Esophagus squamous epithelium (tissue), 5 donors: ENCODE results near the gene IL1B. TPM values are rescaled to one million over a fixed set of nuclear protein-coding genes. Genes with fewer than 3 reads are reported as not detected.

Experiments used
- DNase-seq: peaks from one replicate; lab custom pipeline; 2025; lab: John Stamatoyannopoulos, UW
- H3K27ac ChIP-seq, 4 donors: fragments of 200-600 bp; sonication (generic); one replicate each; pipeline ENCODE4 v1.5.1; 2016 to 2019; ENCODE audit warnings: mild to moderate bottlenecking in 1 of 4
- H3K27me3 ChIP-seq, 4 donors: fragments of 200-600 bp; sonication (generic); 1 replicate in 3 of 4; 2 replicates in 1 of 4; pipeline versions ENCODE4 v1.5.1 to v1.6.0; 2017 to 2021; ENCODE audit warnings: antibody characterized with exemption in 1 of 4
- H3K36me3 ChIP-seq, 3 donors: fragments of 200-600 bp; sonication (generic); one replicate each; pipeline ENCODE4 v1.5.1; 2016 to 2019
- H3K4me1 ChIP-seq, 3 donors: fragments of 200-600 bp; sonication (generic); one replicate each; pipeline ENCODE4 v1.5.1; 2017 to 2019
- H3K4me3 ChIP-seq, 4 donors: fragments of 200-600 bp; sonication (generic); 1 replicate in 3 of 4; 2 replicates in 1 of 4; pipeline ENCODE4 v1.5.1; 2016 to 2019; ENCODE audit warnings: mild to moderate bottlenecking in 2 of 4, moderate library complexity in 1 of 4
- H3K9me3 ChIP-seq, 3 donors: fragments of 200-600 bp; sonication (generic); one replicate each; pipeline ENCODE4 v1.5.1; 2016 to 2019
- POLR2A ChIP-seq, 4 donors: fragments of 450-650 bp; IDR thresholded peaks; one replicate each; pipeline ENCODE4 v1.6.1; 2017; ENCODE audit warnings: antibody characterized with exemption in 4 of 4, mild to moderate bottlenecking in 4 of 4, moderate library complexity in 3 of 4
- WGBS, 2 donors: methylation state at CpG; one replicate each; pipeline ENCODE4 v1.1.5; 2018; 5-methylcytosine and 5-hydroxymethylcytosine counted together
- intact Hi-C: fragments of 100-400 bp; cut with DNase I; formaldehyde crosslinking; loops from one replicate; pipeline ENCODE4 v1.15.0; 2022
- total RNA-seq, 4 donors: library from RNA; depleted of rRNA; stranded (reverse); fragments of >200 nt; gene quantifications; one replicate each; pipeline ENCODE4 v1.1.0, GENCODE V29; 2016
- TF ChIP-seq, protein P1 (sequence below), 6 experiments: fragments of 450-650 bp in 4 of 6; fragments of 200-600 bp in 2 of 6; sonication (generic) in 2 of 6; IDR thresholded peaks; one replicate each; pipeline ENCODE4 v1.5.1; 2016 to 2019; ENCODE audit warnings: antibody characterized with exemption in 6 of 6, mild to moderate bottlenecking in 4 of 6, moderate library complexity in 4 of 6
- donor health status: DM: yes; HTN: yes; CAD: no.

IL1B gene
- total RNA-seq, 4 donors from 2014 or later, result 1.3 to 16.5 (median 4.4) TPM

DNA sequence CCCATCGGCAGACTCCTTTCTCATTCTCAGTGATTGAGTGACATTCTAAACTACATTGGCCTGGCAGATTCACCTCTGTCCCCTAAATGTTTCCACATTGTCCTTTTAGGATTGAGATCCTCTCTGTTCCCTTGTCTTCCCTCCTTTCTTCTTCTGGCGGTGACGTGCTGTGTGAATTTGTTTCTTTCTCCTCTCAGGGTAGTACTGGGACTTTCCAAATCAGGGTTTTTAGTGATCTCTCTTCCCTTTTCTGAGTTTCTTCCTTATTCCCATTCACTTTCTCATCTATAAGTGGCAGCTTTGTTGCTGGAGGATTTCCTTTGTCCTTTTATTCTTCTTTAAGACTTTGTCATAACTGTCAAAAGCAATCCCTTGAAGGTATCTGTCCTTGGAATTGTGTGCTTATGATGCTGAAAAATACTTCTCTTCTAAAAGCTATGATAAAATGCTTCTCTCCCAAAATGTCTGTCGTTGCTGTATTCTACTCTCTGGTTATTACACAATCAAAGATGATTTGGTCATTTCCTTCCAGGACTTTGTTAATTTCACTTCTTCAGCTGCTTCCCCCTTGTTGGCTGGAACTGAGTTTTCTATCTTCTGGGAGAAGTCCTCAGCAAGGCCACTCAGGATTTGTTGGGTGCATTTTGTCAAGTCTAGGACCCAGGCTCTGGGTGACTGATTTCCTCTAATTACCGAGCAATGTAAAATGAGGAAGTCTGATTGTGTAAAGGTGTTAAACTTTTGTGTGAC lies 4.9 kb upstream of the IL1B start:
- TF ChIP-seq, protein P1, sequence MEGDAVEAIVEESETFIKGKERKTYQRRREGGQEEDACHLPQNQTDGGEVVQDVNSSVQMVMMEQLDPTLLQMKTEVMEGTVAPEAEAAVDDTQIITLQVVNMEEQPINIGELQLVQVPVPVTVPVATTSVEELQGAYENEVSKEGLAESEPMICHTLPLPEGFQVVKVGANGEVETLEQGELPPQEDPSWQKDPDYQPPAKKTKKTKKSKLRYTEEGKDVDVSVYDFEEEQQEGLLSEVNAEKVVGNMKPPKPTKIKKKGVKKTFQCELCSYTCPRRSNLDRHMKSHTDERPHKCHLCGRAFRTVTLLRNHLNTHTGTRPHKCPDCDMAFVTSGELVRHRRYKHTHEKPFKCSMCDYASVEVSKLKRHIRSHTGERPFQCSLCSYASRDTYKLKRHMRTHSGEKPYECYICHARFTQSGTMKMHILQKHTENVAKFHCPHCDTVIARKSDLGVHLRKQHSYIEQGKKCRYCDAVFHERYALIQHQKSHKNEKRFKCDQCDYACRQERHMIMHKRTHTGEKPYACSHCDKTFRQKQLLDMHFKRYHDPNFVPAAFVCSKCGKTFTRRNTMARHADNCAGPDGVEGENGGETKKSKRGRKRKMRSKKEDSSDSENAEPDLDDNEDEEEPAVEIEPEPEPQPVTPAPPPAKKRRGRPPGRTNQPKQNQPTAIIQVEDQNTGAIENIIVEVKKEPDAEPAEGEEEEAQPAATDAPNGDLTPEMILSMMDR (IDR thresholded peaks at IDR 0.05), result no peak
- TF ChIP-seq POLR2A (IDR thresholded peaks at IDR 0.05), result no peak
- H3K9me3 ChIP-seq, result no peaks in the 10 kb centered on the region
- no peaks in the 10 kb centered on the region for H3K27me3 ChIP-seq
- DNase-seq, result no peak
- peak overlapping the region in 2 of 4 donors; percentile 14 to 38 for H3K27ac ChIP-seq
- intact Hi-C loops, result no loop called here
- H3K4me1 ChIP-seq, result peaks cover 0 to 8% (median 0%) of the 10 kb centered on the region in 3 donors
- 69 to 77% methylated on average over 5 of the region's 5 CpGs for WGBS, 2 donors
- H3K36me3 ChIP-seq, result no peaks in the 10 kb centered on the region
- H3K4me3 ChIP-seq, result no peak overlapping the region

DNA sequence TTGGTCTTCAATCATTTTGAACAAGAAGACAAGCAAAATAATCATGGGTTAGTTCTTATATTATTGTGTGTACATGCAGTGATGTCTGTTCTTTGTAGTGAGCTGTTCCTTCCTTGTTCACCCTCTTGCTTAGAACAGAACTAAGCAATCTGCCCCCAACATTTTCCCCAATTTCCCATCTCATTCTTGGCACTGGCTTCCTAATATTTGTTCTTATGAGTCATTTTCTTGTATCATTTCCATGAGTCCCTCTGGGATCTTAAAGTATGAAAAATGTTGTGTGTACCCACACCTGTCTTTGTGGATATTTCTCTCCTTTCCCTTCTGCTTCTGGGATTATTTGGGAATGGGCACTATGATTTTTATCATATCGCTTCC lies 3.5 kb upstream of the IL1B start:
- H3K9me3 ChIP-seq, result no peaks in the 10 kb centered on the region
- no peak overlapping the region for H3K27ac ChIP-seq
- H3K4me3 ChIP-seq, result no peak overlapping the region
- TF ChIP-seq, protein P1 (IDR thresholded peaks at IDR 0.05), result no peak
- TF ChIP-seq POLR2A (IDR thresholded peaks at IDR 0.05), result no peak
- no peak for DNase-seq
- peaks cover 0 to 20% (median 0%) of the 10 kb centered on the region in 3 donors for H3K4me1 ChIP-seq
- no peaks in the 10 kb centered on the region for H3K27me3 ChIP-seq
- no peaks in the 10 kb centered on the region for H3K36me3 ChIP-seq
- intact Hi-C loops, result no loop called here
- 93 to 100% methylated on average over 1 of the region's 1 CpG for WGBS, 2 donors

DNA sequence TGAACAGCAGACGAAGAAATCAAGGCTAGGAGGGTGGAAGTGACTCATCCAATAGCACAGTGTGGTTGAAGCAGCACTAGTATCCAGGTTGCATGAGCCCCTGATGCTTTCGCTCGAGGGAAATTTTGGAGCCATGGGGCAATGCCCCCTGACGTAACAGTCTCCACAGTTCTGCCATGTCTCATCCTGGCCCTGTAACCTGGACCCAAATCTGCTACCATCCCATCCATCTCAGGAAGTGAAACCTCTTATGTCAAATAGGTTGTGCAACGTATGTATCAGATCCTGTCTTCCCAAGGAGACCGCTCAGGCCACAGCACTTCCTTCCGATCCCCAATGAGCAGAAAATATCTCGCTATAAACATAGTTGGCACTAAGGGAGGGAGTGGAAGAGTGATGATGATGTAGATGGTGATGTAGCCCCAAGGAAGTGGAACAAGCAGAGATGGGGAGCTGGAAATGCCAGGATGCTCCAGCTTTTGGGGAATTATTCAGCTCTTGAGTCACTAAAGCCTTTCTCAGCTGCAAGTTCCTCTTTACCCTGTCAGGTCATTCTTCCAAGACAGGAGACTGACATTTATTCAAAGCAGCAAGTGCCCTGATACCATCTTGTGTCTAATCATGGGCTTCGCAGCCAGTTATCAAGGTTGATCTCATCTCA lies 3.0 kb upstream of the IL1B start:
- WGBS, 2 donors, result 76 to 84% methylated on average over 9 of the region's 9 CpGs
- DNase-seq, result no peak

DNA sequence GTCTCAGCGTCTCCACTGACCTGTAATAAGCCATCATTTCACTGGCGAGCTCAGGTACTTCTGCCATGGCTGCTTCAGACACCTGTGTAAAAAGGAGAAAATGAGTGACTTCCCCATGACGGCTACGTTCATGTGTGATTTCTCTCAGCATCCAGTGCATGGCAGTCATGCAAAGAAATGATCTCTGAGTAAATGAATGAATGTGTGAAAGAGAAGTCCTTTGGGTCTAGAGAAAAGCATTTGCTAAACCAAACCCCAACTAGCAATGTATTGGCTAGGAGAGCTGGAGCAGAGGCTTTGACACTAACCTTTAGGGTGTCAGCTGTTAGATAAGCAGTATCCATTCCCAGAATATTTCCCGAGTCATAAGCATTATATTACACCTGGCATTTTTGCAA lies 417 bp downstream of the IL1B start:
- H3K4me1 ChIP-seq, result peaks cover 8 to 48% (median 12%) of the 10 kb centered on the region in 3 donors
- TF ChIP-seq, protein P1 (IDR thresholded peaks at IDR 0.05), result no peak
- TF ChIP-seq POLR2A (IDR thresholded peaks at IDR 0.05), result no peak
- intact Hi-C loops, result no loop called here
- no peaks in the 10 kb centered on the region for H3K27me3 ChIP-seq
- H3K4me3 ChIP-seq, result no peak overlapping the region
- WGBS, 2 donors, result 57 to 76% methylated on average over 5 of the region's 5 CpGs
- no peak for DNase-seq
- H3K27ac ChIP-seq, result peak overlapping the region in 1 of 4 donors; percentile 25
- H3K36me3 ChIP-seq, result no peaks in the 10 kb centered on the region
- no peaks in the 10 kb centered on the region for H3K9me3 ChIP-seq

More for the DNA sequence above, 3.0 kb upstream of the IL1B start:
- peaks cover under 1 to 24% (median 3%) of the 10 kb centered on the region in 3 donors for H3K4me1 ChIP-seq
- no peaks in the 10 kb centered on the region for H3K9me3 ChIP-seq
- intact Hi-C loops, result no loop called here
- no peak for TF ChIP-seq POLR2A (IDR thresholded peaks at IDR 0.05)
- TF ChIP-seq, protein P1 (IDR thresholded peaks at IDR 0.05), result no peak
- no peak overlapping the region for H3K27ac ChIP-seq
- H3K27me3 ChIP-seq, result no peaks in the 10 kb centered on the region
- H3K36me3 ChIP-seq, result no peaks in the 10 kb centered on the region
- H3K4me3 ChIP-seq, result no peak overlapping the region

DNA sequence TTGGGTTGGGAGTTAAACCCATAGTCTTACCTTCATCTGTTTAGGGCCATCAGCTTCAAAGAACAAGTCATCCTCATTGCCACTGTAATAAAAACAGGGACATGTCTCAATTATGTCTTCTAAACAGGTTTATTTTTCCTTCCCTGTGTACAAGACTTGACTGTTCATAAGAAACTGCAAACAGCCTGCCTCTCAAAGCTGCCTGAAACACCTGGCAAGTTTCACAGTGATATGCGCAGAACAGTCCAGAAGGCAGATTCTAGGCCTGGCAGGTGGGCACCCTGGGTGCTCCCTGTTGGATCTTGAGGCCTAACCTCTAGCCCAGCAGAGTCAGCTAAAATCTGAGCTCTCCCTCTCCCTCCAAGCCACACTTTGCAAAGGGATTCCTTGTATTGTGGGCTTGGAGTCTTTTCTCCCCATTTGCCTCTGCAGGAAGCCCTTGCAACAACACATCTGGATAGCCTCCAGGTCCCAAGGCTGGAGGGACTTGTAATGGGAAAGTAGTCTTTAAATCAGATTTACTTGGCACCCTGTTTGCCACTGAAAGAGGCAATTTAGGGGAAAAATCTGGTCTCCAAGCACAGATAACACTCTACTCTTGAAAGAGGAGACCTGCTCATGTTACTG lies 930 bp downstream of the IL1B start:
- DNase-seq, result no peak
- intact Hi-C loops, result no loop called here
- WGBS, 2 donors, result 89% methylated on average over 1 of the region's 1 CpG; no CpG with 5 or more reads in 1 of the 2 donors
- Histone ChIP-seq H3K27me3 (no peaks in the 10 kb centered on the region), H3K9me3 (no peaks in the 10 kb centered on the region), H3K4me1 (peaks cover 8 to 48% (median 12%) of the 10 kb centered on the region in 3 donors), H3K36me3 (no peaks in the 10 kb centered on the region), H3K27ac (no peak overlapping the region), H3K4me3 (no peak overlapping the region)
- TF ChIP-seq POLR2A (IDR thresholded peaks at IDR 0.05), result no peak
- TF ChIP-seq, protein P1 (IDR thresholded peaks at IDR 0.05), result no peak
